Thoracic aorta (tissue), 2 donors: Measurements from ENCODE around the gene COQ4. TPM values are rescaled to one million over a fixed set of nuclear protein-coding genes. Genes with fewer than 3 reads are reported as not detected.

Experiments used
- ATAC-seq: fragments of 150-250 bp; one replicate; pipeline ENCODE4 v1.8.0; 2017; ENCODE audit warnings: low read depth; ENCODE audit not compliant: insufficient number of reproducible peaks, low FRiP score
- DNase-seq: peaks from one replicate; pipeline ENCODE4 v3.0.0-alpha.2; 2020; ENCODE audit warnings: low spot score
- H3K27ac ChIP-seq, 2 donors: fragments of 200-600 bp; sonication (generic); 1 replicate in 1 of 2; 2 replicates in 1 of 2; pipeline ENCODE4 v1.5.1; 2016; ENCODE audit warnings: mild to moderate bottlenecking in 2 of 2, moderate library complexity in 2 of 2
- H3K27me3 ChIP-seq: fragments of 200-600 bp; sonication (generic); replicated peaks from 2 replicates; pipeline ENCODE4 v1.6.0; 2016; ENCODE audit warnings: mild to moderate bottlenecking; ENCODE audit not compliant: insufficient read depth
- H3K36me3 ChIP-seq: fragments of 200-600 bp; sonication (generic); one replicate; pipeline ENCODE4 v1.5.1; 2016
- H3K4me1 ChIP-seq, 2 donors: fragments of 200-600 bp; sonication (generic); 1 replicate in 1 of 2; 2 replicates in 1 of 2; pipeline versions ENCODE4 v1.5.1 to v1.6.0; 2016; ENCODE audit warnings: low read depth in 2 of 2, mild to moderate bottlenecking in 1 of 2; ENCODE audit not compliant: control insufficient read depth in 1 of 2
- H3K4me3 ChIP-seq: fragments of 200-600 bp; sonication (generic); 2 replicates; pipeline ENCODE4 v1.5.1; 2016; ENCODE audit warnings: mild to moderate bottlenecking
- H3K9me3 ChIP-seq: fragments of 200-600 bp; sonication (generic); 2 replicates; pipeline ENCODE4 v1.5.1; 2016
- total RNA-seq, 2 donors: library from RNA; depleted of rRNA; stranded (reverse); fragments of >200 nt; gene quantifications; one replicate each; pipeline versions ENCODE4 v1.1.0 to v1.2.3, GENCODE V29; 2016
- TF ChIP-seq, protein P1 (sequence below): fragments of 200-600 bp; sonication (generic); IDR thresholded peaks from one replicate; pipeline ENCODE4 v1.5.1; 2019; ENCODE audit warnings: antibody characterized with exemption

COQ4 gene
- total RNA-seq, 2 donors from 2014 or later = 28.7 to 40.1 TPM

DNA sequence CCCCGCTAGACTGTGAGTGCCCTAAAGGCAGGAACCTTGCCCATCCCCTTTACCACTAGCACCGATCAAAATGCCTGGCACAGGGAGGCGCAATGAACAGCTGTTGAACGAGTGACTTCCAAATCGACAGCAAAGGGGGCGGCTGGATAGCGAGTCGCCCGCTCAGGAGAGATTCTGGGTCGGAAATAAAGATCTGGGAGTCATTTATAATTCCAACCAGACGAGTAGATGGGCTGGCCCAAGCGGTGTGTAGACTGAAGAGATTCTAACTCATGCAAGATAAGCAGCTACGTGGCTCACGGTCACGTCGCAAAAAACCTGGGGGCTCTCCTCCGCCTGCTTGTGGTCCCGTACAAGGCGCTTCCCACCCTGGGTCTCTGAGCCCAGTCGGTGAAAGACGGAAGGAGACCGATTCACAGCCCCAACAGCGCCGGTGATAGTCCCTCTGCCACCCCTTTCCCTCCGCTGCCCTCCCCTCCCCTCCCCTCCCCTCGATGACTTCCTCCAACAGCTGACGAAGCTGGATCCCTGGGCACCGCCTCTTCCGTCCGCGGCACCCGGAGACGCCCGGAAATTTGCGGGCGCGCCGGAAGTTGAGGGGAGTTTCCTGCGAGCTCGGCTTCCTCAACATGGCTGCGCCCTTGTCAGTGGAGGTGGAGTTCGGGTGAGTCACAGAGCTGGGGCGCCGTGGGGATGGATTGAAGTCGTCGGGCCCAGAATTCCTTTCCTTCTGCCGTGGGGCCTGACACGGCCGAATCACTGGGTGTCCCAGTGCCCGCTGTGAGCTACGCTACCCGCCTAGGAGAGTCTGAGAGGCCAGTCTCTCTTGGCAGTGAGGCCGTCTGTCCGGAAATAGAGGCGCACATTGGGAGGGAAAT, 48.4 kb downstream of the COQ4 start, which contains the start of gene URM1:
Gene URM1 (plus strand): TSS at position 623 of the 878 bp plus-strand sequence. CDS start 7 bp downstream, at position 630.
- ATAC-seq = peak; percentile 92
- Histone ChIP-seq H3K4me3 (peak within 1 kb of the TSS; percentile 82), H3K27ac (peak within 1 kb of the TSS; percentile 78 to 97), H3K27me3 (no peaks in the 10 kb centered on the region), H3K36me3 (no peaks in the 10 kb centered on the region), H3K9me3 (no peaks in the 10 kb centered on the region), H3K4me1 (peaks cover 12 to 19% of the 10 kb centered on the region in 2 donors)
- DNase-seq = peak; percentile 82
- TF ChIP-seq, protein P1, sequence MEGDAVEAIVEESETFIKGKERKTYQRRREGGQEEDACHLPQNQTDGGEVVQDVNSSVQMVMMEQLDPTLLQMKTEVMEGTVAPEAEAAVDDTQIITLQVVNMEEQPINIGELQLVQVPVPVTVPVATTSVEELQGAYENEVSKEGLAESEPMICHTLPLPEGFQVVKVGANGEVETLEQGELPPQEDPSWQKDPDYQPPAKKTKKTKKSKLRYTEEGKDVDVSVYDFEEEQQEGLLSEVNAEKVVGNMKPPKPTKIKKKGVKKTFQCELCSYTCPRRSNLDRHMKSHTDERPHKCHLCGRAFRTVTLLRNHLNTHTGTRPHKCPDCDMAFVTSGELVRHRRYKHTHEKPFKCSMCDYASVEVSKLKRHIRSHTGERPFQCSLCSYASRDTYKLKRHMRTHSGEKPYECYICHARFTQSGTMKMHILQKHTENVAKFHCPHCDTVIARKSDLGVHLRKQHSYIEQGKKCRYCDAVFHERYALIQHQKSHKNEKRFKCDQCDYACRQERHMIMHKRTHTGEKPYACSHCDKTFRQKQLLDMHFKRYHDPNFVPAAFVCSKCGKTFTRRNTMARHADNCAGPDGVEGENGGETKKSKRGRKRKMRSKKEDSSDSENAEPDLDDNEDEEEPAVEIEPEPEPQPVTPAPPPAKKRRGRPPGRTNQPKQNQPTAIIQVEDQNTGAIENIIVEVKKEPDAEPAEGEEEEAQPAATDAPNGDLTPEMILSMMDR = no peak

DNA sequence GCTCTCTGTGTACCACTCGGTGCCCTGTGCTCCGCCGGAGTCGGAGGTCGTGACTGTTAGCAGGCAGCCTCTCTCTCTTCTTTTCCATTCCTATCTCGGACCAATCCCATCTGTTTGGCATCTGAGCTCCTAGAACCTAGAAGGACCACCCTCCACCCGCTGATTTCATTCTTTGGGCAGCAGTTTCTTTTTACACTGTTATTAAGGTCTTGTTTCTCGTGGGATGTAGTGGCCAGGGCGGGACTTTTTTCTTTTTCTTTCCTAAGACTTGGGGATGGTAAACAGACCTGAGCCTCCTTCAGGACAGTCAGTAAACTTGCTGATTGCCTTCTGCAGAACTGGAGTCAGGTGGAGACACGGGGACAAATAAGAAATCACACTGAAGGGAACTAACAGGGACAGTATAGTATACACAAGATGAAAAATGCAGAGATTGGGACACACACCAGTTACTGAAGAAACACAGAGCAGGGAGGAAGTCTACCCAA, 49.0 kb downstream of the COQ4 start:
- H3K27me3 ChIP-seq = no peaks in the 10 kb centered on the region
- H3K4me1 ChIP-seq = peaks cover 12 to 19% of the 10 kb centered on the region in 2 donors
- DNase-seq (no peak), ATAC-seq (peak; percentile 2)
- peak overlapping the region; percentile 82 for H3K4me3 ChIP-seq
- H3K27ac ChIP-seq = peak overlapping the region; percentile 78 to 97
- no peaks in the 10 kb centered on the region for H3K9me3 ChIP-seq
- TF ChIP-seq, protein P1 = no peak
- no peaks in the 10 kb centered on the region for H3K36me3 ChIP-seq

DNA sequence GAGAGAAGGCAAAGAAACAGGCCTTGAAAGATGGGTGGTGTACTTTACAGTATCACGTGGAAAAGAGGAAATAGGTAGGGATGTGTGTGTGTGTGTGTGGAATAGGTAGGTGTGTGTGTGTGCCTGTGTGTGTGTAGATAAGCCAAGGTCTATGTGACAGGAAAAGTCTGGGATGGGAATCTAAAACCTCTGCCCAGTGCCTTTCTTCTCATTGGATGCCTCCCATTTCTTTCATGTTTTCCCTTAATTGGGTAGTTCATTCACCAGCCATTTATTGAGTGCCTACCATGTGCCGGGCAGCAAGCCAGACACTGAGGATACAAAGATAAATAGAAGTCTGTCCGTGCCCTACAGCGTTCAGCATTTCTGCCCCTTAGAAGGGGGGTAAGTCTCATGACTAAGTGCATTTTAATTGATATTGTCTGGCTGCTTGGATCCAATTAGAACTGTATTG, 49.6 kb downstream of the COQ4 start:
- H3K27me3 ChIP-seq = no peaks in the 10 kb centered on the region
- H3K9me3 ChIP-seq = no peaks in the 10 kb centered on the region
- no peaks in the 10 kb centered on the region for H3K36me3 ChIP-seq
- no peak for ATAC-seq
- DNase-seq = no peak
- H3K27ac ChIP-seq = peak overlapping the region; percentile 78 to 97
- peak overlapping the region; percentile 82 for H3K4me3 ChIP-seq
- peaks cover 12 to 19% of the 10 kb centered on the region in 2 donors for H3K4me1 ChIP-seq
- TF ChIP-seq, protein P1 = no peak

DNA sequence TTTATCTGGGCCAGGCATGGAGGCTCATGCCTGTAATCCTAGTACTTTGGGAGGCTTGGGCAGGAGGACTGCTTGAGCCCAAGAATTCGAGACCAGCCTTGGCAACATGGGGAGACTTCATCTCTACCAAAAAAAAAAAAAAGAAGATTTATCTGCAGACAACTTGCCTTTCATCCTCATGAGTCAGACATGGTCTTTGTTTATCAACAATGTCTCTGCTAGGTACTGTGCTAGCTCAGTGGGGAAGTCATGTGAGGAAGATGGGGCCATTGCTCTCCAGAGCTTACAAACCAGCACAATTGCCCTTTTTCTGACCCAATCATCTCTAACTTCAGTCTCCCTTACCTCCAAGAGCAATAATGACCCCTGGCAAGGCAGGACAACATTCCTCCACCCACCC, 50.1 kb downstream of the COQ4 start:
- Histone ChIP-seq H3K4me3 (no peak overlapping the region), H3K4me1 (peaks cover 12 to 19% of the 10 kb centered on the region in 2 donors), H3K27ac (no peak overlapping the region), H3K36me3 (peaks cover 1% of the 10 kb centered on the region), H3K9me3 (no peaks in the 10 kb centered on the region), H3K27me3 (no peaks in the 10 kb centered on the region)
- ATAC-seq (no peak), DNase-seq (no peak)
- TF ChIP-seq, protein P1 = no peak

DNA sequence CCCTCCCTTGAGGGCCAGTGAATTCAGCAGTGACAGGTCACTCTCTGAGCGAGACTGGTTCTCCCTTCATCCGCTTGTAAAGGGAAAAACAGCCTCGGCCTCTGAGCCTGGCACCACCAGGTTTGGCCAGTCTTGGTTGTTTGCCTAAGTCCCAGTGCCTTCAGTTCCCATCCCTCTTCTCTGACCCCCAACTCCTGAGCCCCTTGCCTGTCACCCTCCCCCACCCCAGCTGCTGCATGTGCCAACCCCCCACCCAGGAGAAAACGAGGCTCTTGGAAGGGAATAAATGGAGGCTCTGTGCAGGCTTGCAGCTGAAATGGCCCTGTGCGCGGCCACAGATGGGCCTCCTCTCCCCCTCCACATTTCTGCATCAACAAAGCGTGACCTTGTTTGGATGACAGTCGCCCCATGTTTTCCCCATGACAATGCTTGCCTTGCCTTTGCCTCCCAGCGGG, 51.6 kb downstream of the COQ4 start:
- no peak overlapping the region for H3K27ac ChIP-seq
- peaks cover 12 to 19% of the 10 kb centered on the region in 2 donors for H3K4me1 ChIP-seq
- TF ChIP-seq, protein P1 = no peak
- H3K36me3 ChIP-seq = peaks cover 10% of the 10 kb centered on the region
- no peaks in the 10 kb centered on the region for H3K27me3 ChIP-seq
- ATAC-seq (no peak), DNase-seq (no peak)
- no peaks in the 10 kb centered on the region for H3K9me3 ChIP-seq
- no peak overlapping the region for H3K4me3 ChIP-seq
